GM13977 (cell line): ENCODE results near the gene TTLL4.
"Not testable (repeated sequence)": the region's sequence is repeated elsewhere in the genome, so short reads cannot be mapped to it uniquely, and the experiment has no call there.

Source experiments
- DNase-seq: peaks from one replicate; pipeline ENCODE4 v3.0.0; 2012; ENCODE audit warnings: low spot score
- in situ Hi-C: fragments of 300-500 bp; cut with MboI; formaldehyde crosslinking; loops from one replicate; pipeline ENCODE4 v1.12.0; 2022; ENCODE audit warnings: low sequenced_read_pairs, low pct_unique_long_range_greater_than_20kb, mixed read lengths, inconsistent platforms; ENCODE audit not compliant: unreplicated experiment
- TF ChIP-seq, protein P1 (sequence below): IDR thresholded peaks from 2 replicates; pipeline ENCODE4 v1.5.1; 2012; ENCODE audit warnings: mild to moderate bottlenecking, control low read depth; ENCODE audit not compliant: insufficient read depth; ENCODE audit errors: extremely low read depth, missing control alignments

TTLL4 gene

DNA sequence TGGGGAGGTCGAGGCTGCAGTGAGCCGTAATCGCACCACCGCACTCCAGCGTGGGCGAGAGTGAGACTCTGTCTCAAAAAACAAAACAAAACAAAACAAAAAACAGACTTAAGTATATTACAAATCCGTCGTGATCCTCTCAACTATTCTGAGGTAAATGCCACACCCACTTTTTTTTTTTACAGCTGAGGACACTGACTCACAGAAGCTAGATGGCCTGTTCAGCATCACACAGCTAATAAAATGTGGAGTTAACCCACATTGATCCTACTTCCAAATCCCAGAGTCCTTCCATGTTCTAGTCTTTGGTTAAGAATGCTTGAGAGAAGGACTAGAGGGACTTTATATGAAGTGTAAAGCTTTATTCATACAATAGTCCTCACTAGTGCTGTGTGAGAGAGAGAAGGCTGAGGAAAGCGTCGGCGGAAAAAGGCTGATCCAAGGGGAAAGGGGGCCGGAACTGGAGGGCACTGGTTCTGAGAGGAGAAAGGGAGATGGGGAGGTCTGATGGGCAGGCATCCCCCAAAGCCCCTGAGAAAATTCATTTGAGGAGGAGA is 39.5 kb upstream of the TTLL4 start:
- in situ Hi-C loops: loop anchor here (25.0 kb wide), 1 partner anchor 384 kb away; the partner anchor contains the start of gene TMBIM1
- TF ChIP-seq, protein P1, sequence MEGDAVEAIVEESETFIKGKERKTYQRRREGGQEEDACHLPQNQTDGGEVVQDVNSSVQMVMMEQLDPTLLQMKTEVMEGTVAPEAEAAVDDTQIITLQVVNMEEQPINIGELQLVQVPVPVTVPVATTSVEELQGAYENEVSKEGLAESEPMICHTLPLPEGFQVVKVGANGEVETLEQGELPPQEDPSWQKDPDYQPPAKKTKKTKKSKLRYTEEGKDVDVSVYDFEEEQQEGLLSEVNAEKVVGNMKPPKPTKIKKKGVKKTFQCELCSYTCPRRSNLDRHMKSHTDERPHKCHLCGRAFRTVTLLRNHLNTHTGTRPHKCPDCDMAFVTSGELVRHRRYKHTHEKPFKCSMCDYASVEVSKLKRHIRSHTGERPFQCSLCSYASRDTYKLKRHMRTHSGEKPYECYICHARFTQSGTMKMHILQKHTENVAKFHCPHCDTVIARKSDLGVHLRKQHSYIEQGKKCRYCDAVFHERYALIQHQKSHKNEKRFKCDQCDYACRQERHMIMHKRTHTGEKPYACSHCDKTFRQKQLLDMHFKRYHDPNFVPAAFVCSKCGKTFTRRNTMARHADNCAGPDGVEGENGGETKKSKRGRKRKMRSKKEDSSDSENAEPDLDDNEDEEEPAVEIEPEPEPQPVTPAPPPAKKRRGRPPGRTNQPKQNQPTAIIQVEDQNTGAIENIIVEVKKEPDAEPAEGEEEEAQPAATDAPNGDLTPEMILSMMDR: no peak
- no peak for DNase-seq

DNA sequence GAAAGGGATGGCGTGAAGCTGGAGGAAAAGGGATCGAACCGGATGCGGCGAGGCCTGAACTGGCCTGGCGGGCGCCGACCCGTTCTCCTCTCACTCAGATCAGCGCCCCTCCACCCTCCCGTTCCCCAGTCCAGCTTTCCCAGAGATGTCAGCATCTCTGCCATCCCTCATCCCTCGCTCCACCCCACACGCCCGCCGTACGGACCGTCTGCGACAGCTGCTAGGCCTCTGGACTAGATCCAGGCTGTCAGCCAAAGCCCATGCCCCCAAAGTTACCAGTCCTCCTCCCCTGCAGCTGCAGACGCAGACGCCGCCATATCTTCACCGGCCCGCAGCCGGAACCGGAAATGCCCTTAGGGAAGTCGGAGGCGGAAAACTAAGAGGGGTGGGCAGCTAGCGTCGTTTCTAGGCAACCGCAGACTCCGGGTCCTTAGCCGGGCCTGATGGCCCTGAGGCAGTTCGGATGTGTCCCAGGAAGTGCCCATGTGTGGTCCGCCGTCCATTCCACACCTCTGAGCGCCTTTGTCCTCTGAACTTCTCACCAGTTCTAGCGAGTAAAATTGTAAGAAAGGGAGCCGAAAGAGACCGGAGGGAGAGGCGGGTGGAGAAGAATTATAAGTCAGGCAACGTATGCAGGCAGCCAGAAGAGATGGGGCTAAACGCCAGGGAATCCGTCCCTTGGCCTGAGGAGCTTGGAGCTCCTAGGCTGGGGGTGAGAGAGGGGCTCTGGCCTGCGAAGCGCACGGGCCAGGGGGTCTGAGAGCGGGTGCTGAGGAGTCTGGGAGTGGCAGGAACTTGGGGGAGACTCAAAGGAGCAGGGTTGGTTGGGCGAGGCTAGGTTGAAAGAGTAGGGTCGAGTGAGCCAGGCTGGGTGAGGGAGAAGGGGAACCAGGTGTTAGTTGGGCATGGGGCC is 38.7 kb upstream of the TTLL4 start, which contains the start of the genes RNF25 and STK36:
TSS of gene RNF25 (minus strand) at position 349 of the 913 bp plus-strand sequence. CDS start at position 317, 32 bp downstream.
TSS of gene STK36 (plus strand) at position 433 of the 913 bp plus-strand sequence. CDS start 744 bp downstream, outside the sequence.
- peak; percentile 89 for DNase-seq
- TF ChIP-seq, protein P1: no peak
- in situ Hi-C loops: loop anchor here (25.0 kb wide), 1 partner anchor 385 kb away; the partner anchor contains the start of gene TMBIM1

DNA sequence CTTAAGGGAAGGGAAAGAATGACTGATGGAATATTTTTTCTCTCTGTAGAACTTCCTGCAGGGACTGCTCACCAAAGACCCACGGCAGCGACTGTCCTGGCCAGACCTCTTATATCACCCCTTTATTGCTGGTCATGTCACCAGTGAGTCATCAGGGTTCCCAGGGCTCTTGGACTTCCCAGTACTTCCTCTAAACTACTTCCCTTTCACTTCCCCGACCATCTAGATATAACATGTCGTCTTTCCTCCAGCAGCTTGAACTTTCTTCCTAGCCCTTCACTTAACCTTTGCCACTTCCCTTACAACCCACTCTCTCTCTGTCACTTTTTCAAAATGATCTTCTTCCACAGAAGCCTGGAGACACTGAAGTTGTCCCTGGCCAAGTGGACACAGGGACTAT is 31.5 kb upstream of the TTLL4 start:
- no peak for DNase-seq
- in situ Hi-C loops: no loop called here

DNA sequence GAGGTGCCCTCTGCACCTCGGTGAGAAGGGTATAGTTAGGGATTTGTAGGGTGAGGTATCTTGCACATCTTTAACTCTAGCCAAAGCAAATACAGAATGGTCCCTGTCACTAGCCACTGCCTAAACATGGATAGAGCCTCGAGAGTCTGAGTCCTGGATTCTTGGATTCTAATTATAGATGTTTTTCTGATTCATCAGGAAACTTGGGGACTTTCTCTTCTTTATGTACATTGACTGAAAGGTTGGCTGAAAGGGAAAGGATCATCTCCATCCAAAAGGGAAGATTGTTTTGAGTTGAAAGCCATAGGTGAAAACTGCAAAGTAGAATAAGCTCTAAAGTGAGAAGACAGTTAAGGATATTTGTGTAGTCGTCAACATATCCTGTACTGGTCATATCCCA is 30.6 kb upstream of the TTLL4 start:
- no peak for DNase-seq
- TF ChIP-seq, protein P1: no peak
- in situ Hi-C loops: no loop called here

More for the DNA sequence above, 31.5 kb upstream of the TTLL4 start:
- TF ChIP-seq, protein P1: no peak

DNA sequence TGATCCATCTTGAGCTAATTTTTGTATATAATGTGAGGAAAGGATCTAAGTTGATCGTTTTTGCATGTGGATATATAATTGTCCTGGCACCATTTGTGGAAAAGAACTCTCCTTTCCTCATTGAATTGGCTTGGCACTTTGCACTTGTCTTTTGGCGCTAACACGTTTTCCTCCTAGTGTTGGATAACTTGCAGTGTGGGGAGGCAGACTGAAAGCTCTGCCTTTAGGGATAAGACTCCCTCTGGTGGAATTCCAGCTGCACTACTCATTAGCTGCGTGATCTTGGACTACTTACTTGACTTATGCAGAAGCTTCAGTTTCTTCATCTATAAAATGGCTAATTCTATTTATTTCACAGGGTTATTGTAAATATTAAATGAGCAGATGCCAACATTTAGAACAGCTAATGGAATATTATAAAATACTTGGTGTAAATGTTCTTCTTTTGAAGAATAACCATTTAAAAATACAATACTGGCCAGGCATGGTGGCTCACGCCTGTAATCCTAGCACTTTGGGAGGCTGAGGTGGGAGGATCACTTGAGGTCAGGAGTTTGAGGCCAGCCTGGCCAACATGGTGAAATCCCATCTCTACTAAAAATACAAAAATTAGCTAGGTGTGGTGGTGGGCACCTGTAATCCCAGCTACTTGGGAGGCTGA is 23.1 kb upstream of the TTLL4 start:
- TF ChIP-seq, protein P1: peak; percentile 47
- in situ Hi-C loops: not testable (repeated sequence)
- peak; percentile 33 for DNase-seq

DNA sequence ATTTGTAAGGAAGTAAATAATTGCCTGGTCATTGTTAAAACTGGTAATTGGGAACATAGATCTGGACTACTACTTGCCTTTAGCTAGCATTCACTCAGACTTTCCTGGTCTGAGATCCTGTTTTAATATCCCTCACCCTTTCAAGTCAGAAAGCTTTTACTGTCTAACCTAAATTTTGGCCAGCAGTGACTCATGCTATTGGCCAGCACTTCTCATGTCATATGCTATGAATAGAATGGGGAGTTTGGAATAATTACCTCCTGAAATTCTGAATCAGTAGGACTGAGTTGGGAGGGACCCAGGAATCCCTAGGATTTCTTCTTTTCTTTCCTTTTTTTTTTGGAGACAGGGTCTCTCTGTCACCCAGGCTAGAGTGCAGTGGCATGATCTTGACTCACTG is 19.4 kb upstream of the TTLL4 start:
- no peak for DNase-seq
- in situ Hi-C loops: no loop called here
- TF ChIP-seq, protein P1: no peak
